Gastroesophageal sphincter (tissue), 4 donors: ENCODE data around the gene PEX6. TPM values are rescaled to one million over a fixed set of nuclear protein-coding genes. Genes with fewer than 3 reads are reported as not detected.

ENCODE experiments used
- ATAC-seq: fragments of 150-250 bp; one replicate; pipeline ENCODE4 v1.9.1; 2016; ENCODE audit warnings: mild to moderate bottlenecking, moderate library complexity
- H3K27ac ChIP-seq, 4 donors: fragments of 200-600 bp; sonication (generic) in 3 of 4; 1 replicate in 3 of 4; 2 replicates in 1 of 4; pipeline ENCODE4 v1.5.1; 2016 to 2019
- H3K27me3 ChIP-seq: fragments of 200-600 bp; sonication (generic); one replicate; pipeline ENCODE4 v1.5.1; 2019
- H3K36me3 ChIP-seq, 2 donors: fragments of 200-600 bp; sonication (generic); one replicate each; pipeline ENCODE4 v1.5.1; 2019; ENCODE audit warnings: control low read depth in 1 of 2
- H3K4me1 ChIP-seq, 3 donors: fragments of 200-600 bp; sonication (generic); 1 replicate in 2 of 3; 2 replicates in 1 of 3; pipeline ENCODE4 v1.5.1; 2016 to 2019; ENCODE audit warnings: control low read depth in 2 of 3
- H3K4me3 ChIP-seq, 2 donors: fragments of 200-600 bp; sonication (generic); one replicate each; pipeline ENCODE4 v1.5.1; 2019; ENCODE audit warnings: mild to moderate bottlenecking in 1 of 2, moderate library complexity in 1 of 2
- H3K9me3 ChIP-seq, 3 donors: fragments of 200-600 bp; sonication (generic); one replicate each; pipeline ENCODE4 v1.5.1; 2017 to 2019; ENCODE audit warnings: control low read depth in 2 of 3
- EP300 ChIP-seq: sonication (generic); formaldehyde crosslinking; IDR thresholded peaks from one replicate; pipeline ENCODE4 v1.6.1; 2017; ENCODE audit warnings: antibody characterized with exemption, mild to moderate bottlenecking
- POLR2A ChIP-seq, 2 donors: fragments of 450-650 bp; IDR thresholded peaks; one replicate each; pipeline ENCODE4 v1.6.1; 2017; ENCODE audit warnings: antibody characterized with exemption in 2 of 2, mild to moderate bottlenecking in 2 of 2, moderate library complexity in 1 of 2
- POLR2AphosphoS5 ChIP-seq: sonication (generic); formaldehyde crosslinking; IDR thresholded peaks from one replicate; pipeline ENCODE4 v1.6.1; 2017; ENCODE audit warnings: antibody characterized with exemption
- WGBS, 2 donors: methylation state at CpG; one replicate each; pipeline ENCODE4 v1.1.5; 2018; ENCODE audit warnings: low coverage in 1 of 2; 5-methylcytosine and 5-hydroxymethylcytosine counted together
- total RNA-seq, 4 donors: library from RNA; depleted of rRNA; stranded (reverse); fragments of >200 nt; gene quantifications; one replicate each; pipeline ENCODE4 v1.1.0, GENCODE V29; 2016
- TF ChIP-seq, protein P1 (sequence below), 4 experiments: fragments of 200-600 bp in 2 of 4; fragments of 450-650 bp in 2 of 4; sonication (generic) in 1 of 4; IDR thresholded peaks; one replicate each; pipeline ENCODE4 v1.5.1; 2017 to 2019; ENCODE audit warnings: antibody characterized with exemption in 4 of 4, mild to moderate bottlenecking in 2 of 4, moderate library complexity in 2 of 4

The PEX6 gene
- total RNA-seq, 4 donors from 2014 or later = 9.8 to 23.5 (median 21.2) TPM

GRCh38 chr6:42969934-42970333 lies 9.0 kb downstream of the PEX6 start:
- no peak overlapping the region for H3K27ac ChIP-seq
- TF ChIP-seq POLR2AphosphoS5 (no peak), EP300 (no peak), POLR2A (IDR thresholded peaks at IDR 0.05) (no peak)
- TF ChIP-seq, protein P1, sequence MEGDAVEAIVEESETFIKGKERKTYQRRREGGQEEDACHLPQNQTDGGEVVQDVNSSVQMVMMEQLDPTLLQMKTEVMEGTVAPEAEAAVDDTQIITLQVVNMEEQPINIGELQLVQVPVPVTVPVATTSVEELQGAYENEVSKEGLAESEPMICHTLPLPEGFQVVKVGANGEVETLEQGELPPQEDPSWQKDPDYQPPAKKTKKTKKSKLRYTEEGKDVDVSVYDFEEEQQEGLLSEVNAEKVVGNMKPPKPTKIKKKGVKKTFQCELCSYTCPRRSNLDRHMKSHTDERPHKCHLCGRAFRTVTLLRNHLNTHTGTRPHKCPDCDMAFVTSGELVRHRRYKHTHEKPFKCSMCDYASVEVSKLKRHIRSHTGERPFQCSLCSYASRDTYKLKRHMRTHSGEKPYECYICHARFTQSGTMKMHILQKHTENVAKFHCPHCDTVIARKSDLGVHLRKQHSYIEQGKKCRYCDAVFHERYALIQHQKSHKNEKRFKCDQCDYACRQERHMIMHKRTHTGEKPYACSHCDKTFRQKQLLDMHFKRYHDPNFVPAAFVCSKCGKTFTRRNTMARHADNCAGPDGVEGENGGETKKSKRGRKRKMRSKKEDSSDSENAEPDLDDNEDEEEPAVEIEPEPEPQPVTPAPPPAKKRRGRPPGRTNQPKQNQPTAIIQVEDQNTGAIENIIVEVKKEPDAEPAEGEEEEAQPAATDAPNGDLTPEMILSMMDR (IDR thresholded peaks at IDR 0.05) = no peak
- no peaks in the 10 kb centered on the region for H3K9me3 ChIP-seq
- ATAC-seq = no peak
- 60 to 75% methylated on average over 1 of the region's 4 CpGs for WGBS, 2 donors
- H3K36me3 ChIP-seq = peaks cover 0 to 51% of the 10 kb centered on the region in 2 donors
- no peak overlapping the region for H3K4me3 ChIP-seq
- H3K27me3 ChIP-seq = no peaks in the 10 kb centered on the region
- peaks cover 0 to 5% (median 0%) of the 10 kb centered on the region in 3 donors for H3K4me1 ChIP-seq

DNA sequence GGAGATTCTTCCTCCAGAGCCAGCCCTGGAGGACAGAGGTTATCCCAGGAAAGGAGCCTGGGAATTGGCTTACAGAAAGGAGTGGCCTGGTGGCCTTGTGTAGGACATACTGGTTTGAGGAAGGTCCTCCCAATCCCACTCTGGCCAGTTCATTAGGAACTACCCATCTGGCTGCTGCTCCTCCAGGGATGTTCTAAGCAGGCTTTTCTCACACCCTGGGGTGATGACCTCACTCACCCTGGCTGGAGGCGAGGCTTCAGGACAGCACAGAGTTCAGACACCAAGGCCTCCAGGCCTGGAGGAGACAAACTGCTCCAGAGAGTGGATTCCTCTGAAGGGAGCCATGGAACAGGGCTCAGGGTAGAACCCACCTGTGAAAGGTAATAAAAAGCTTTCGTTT lies 9.6 kb downstream of the PEX6 start:
- TF ChIP-seq POLR2AphosphoS5 (no peak), EP300 (no peak), POLR2A (IDR thresholded peaks at IDR 0.05) (no peak)
- TF ChIP-seq, protein P1 (IDR thresholded peaks at IDR 0.05) = no peak
- WGBS, 2 donors = 89% methylated on average over 1 of the region's 2 CpGs; no CpG with 5 or more reads in 1 of the 2 donors
- no peak for ATAC-seq

GRCh38 chr6:42968783-42969182 lies 10.2 kb downstream of the PEX6 start:
- TF ChIP-seq POLR2AphosphoS5 (no peak), POLR2A (IDR thresholded peaks at IDR 0.05) (no peak), EP300 (no peak)
- TF ChIP-seq, protein P1 (IDR thresholded peaks at IDR 0.05) = no peak
- peaks cover 0 to 63% of the 10 kb centered on the region in 2 donors for H3K36me3 ChIP-seq
- no peak overlapping the region for H3K4me3 ChIP-seq
- WGBS, 2 donors = 61 to 100% methylated on average over 2 to 3 of the region's 4 CpGs
- ATAC-seq = no peak
- H3K27me3 ChIP-seq = no peaks in the 10 kb centered on the region
- peaks cover 0 to 5% (median 0%) of the 10 kb centered on the region in 3 donors for H3K4me1 ChIP-seq
- no peak overlapping the region for H3K27ac ChIP-seq
- H3K9me3 ChIP-seq = no peaks in the 10 kb centered on the region

More for the DNA sequence above, 9.6 kb downstream of the PEX6 start:
- H3K9me3 ChIP-seq = no peaks in the 10 kb centered on the region
- no peaks in the 10 kb centered on the region for H3K27me3 ChIP-seq
- H3K27ac ChIP-seq = no peak overlapping the region
- H3K36me3 ChIP-seq = peaks cover 0 to 57% of the 10 kb centered on the region in 2 donors
- peaks cover 0 to 5% (median 0%) of the 10 kb centered on the region in 3 donors for H3K4me1 ChIP-seq
- H3K4me3 ChIP-seq = no peak overlapping the region

GRCh38 chr6:42968126-42968701 lies 10.8 kb downstream of the PEX6 start:
- H3K9me3 ChIP-seq = no peaks in the 10 kb centered on the region
- no peak overlapping the region for H3K27ac ChIP-seq
- 100% methylated on average over 1 of the region's 12 CpGs; no CpG with 5 or more reads in 1 of the 2 donors for WGBS, 2 donors
- TF ChIP-seq, protein P1 (IDR thresholded peaks at IDR 0.05) = no peak
- TF ChIP-seq POLR2A (IDR thresholded peaks at IDR 0.05) (no peak), EP300 (no peak), POLR2AphosphoS5 (no peak)
- ATAC-seq = no peak
- no peaks in the 10 kb centered on the region for H3K27me3 ChIP-seq
- no peak overlapping the region for H3K4me3 ChIP-seq
- H3K4me1 ChIP-seq = peaks cover 0 to 5% (median 0%) of the 10 kb centered on the region in 3 donors
- H3K36me3 ChIP-seq = peaks cover 0 to 69% of the 10 kb centered on the region in 2 donors

- peaks cover 0 to 5% (median 0%) of the 10 kb centered on the region in 3 donors for H3K4me1 ChIP-seq
- H3K27ac ChIP-seq = no peak overlapping the region
- H3K4me3 ChIP-seq = no peak overlapping the region
- TF ChIP-seq POLR2AphosphoS5 = no peak
- TF ChIP-seq, protein P1 (IDR thresholded peaks at IDR 0.05) = no peak
- no peak for TF ChIP-seq EP300
- no peak for TF ChIP-seq POLR2A (IDR thresholded peaks at IDR 0.05)
- no peaks in the 10 kb centered on the region for H3K9me3 ChIP-seq
- H3K27me3 ChIP-seq = no peaks in the 10 kb centered on the region
- no CpG with 5 or more reads among the region's 11 CpGs for WGBS, 2 donors
- ATAC-seq = no peak
- H3K36me3 ChIP-seq = peaks cover 0 to 75% of the 10 kb centered on the region in 2 donors
Measured at GRCh38 chr6:42967228-42967627, 11.8 kb downstream of the PEX6 start.
